ENCODE results near the gene CEP70.

The CEP70 gene

GRCh38 chr3:138461896-138462295, 132.2 kb downstream of the CEP70 start:
- no peaks in the 10 kb centered on the region for H3K4me1 ChIP-seq (ENCODE audit: insufficient read depth, poor library complexity, severe bottlenecking)
- TF ChIP-seq CTCF (IDR thresholded peaks at IDR 0.05; ENCODE audit: poor library complexity, severe bottlenecking): no peak
- no peak for DNase-seq (ENCODE audit: low spot score)

GRCh38 chr3:138461246-138461645, 132.8 kb downstream of the CEP70 start:
- DNase-seq (ENCODE audit: low spot score) (no peak), ATAC-seq (ENCODE audit: low read depth) (no peak)
- Histone ChIP-seq H3K9me3 (ENCODE audit: severe bottlenecking) (no peaks in the 10 kb centered on the region), H3K27me3 (ENCODE audit: insufficient read depth, poor library complexity, severe bottlenecking) (no peaks in the 10 kb centered on the region), H3K27ac (ENCODE audit: poor library complexity, severe bottlenecking) (no peak overlapping the region), H3K36me3 (ENCODE audit: low read depth) (no peaks in the 10 kb centered on the region), H3K4me1 (ENCODE audit: insufficient read depth, poor library complexity, severe bottlenecking) (no peaks in the 10 kb centered on the region), H3K4me3 (ENCODE audit: severe bottlenecking) (no peak overlapping the region)
- no peak for TF ChIP-seq CTCF (IDR thresholded peaks at IDR 0.05; ENCODE audit: poor library complexity, severe bottlenecking)

More at GRCh38 chr3:138461896-138462295, 132.2 kb downstream of the CEP70 start:
- H3K36me3 ChIP-seq (ENCODE audit: low read depth): no peaks in the 10 kb centered on the region
- H3K9me3 ChIP-seq (ENCODE audit: severe bottlenecking): no peaks in the 10 kb centered on the region
- ATAC-seq (ENCODE audit: low read depth): no peak
- no peak overlapping the region for H3K4me3 ChIP-seq (ENCODE audit: severe bottlenecking)
- H3K27me3 ChIP-seq (ENCODE audit: insufficient read depth, poor library complexity, severe bottlenecking): no peaks in the 10 kb centered on the region
- H3K27ac ChIP-seq (ENCODE audit: poor library complexity, severe bottlenecking): no peak overlapping the region

- DNase-seq (ENCODE audit: low spot score): no peak
- no peaks in the 10 kb centered on the region for H3K9me3 ChIP-seq (ENCODE audit: severe bottlenecking)
- no peak for ATAC-seq (ENCODE audit: low read depth)
- no peaks in the 10 kb centered on the region for H3K36me3 ChIP-seq (ENCODE audit: low read depth)
- TF ChIP-seq CTCF (IDR thresholded peaks at IDR 0.05; ENCODE audit: poor library complexity, severe bottlenecking): no peak
- H3K27me3 ChIP-seq (ENCODE audit: insufficient read depth, poor library complexity, severe bottlenecking): no peaks in the 10 kb centered on the region
- no peaks in the 10 kb centered on the region for H3K4me1 ChIP-seq (ENCODE audit: insufficient read depth, poor library complexity, severe bottlenecking)
- H3K27ac ChIP-seq (ENCODE audit: poor library complexity, severe bottlenecking): no peak overlapping the region
- H3K4me3 ChIP-seq (ENCODE audit: severe bottlenecking): no peak overlapping the region
Measured at GRCh38 chr3:138460536-138461205, 133.4 kb downstream of the CEP70 start.

- TF ChIP-seq CTCF (IDR thresholded peaks at IDR 0.05; ENCODE audit: poor library complexity, severe bottlenecking): no peak
- H3K27me3 ChIP-seq (ENCODE audit: insufficient read depth, poor library complexity, severe bottlenecking): no peaks in the 10 kb centered on the region
- H3K4me3 ChIP-seq (ENCODE audit: severe bottlenecking): no peak overlapping the region
- no peaks in the 10 kb centered on the region for H3K9me3 ChIP-seq (ENCODE audit: severe bottlenecking)
- no peaks in the 10 kb centered on the region for H3K36me3 ChIP-seq (ENCODE audit: low read depth)
- DNase-seq (ENCODE audit: low spot score): no peak
- H3K27ac ChIP-seq (ENCODE audit: poor library complexity, severe bottlenecking): no peak overlapping the region
- no peak for ATAC-seq (ENCODE audit: low read depth)
- H3K4me1 ChIP-seq (ENCODE audit: insufficient read depth, poor library complexity, severe bottlenecking): no peaks in the 10 kb centered on the region
Measured at GRCh38 chr3:138459619-138460535, 134.2 kb downstream of the CEP70 start.

Data from RWPE2 (cell line).